ENCODE results near the gene C20orf173. TPM values are rescaled to one million over a fixed set of nuclear protein-coding genes. Genes with fewer than 3 reads are reported as not detected.

Gene C20orf173
- polyA plus RNA-seq, 2 donors = not detected

GRCh38 chr20:35503841-35504561 lies 25.5 kb downstream of the C20orf173 start:
- H3K9me3 ChIP-seq (ENCODE audit: control insufficient read depth in 2 of 2, insufficient read depth in 1 of 2, low read depth in 1 of 2, low read length in 1 of 2) = no peaks in the 10 kb centered on the region
- H3K4me3 ChIP-seq (ENCODE audit: low read depth in 1 of 2, low read length in 2 of 2) = no peak overlapping the region
- peaks cover 28 to 51% of the 10 kb centered on the region in 2 donors for H3K36me3 ChIP-seq (ENCODE audit: control insufficient read depth in 2 of 2, insufficient read depth in 2 of 2, low read length in 1 of 2)
- H3K27me3 ChIP-seq (ENCODE audit: control insufficient read depth in 1 of 2, insufficient read depth in 2 of 2, low read length in 2 of 2) = no peaks in the 10 kb centered on the region
- no peak overlapping the region for H3K27ac ChIP-seq (ENCODE audit: low read depth in 2 of 2, low read length in 1 of 2)
- no peaks in the 10 kb centered on the region for H3K4me1 ChIP-seq (ENCODE audit: control insufficient read depth in 2 of 2, insufficient read depth in 2 of 2, low read length in 1 of 2)
- WGBS, 2 donors = 79 to 80% methylated on average over 13 to 16 of the region's 16 CpGs

- 92 to 96% methylated on average over 10 of the region's 10 CpGs for WGBS, 2 donors
- Histone ChIP-seq H3K27me3 (ENCODE audit: control insufficient read depth in 1 of 2, insufficient read depth in 2 of 2, low read length in 2 of 2) (no peaks in the 10 kb centered on the region), H3K4me3 (ENCODE audit: low read depth in 1 of 2, low read length in 2 of 2) (no peak overlapping the region), H3K4me1 (ENCODE audit: control insufficient read depth in 2 of 2, insufficient read depth in 2 of 2, low read length in 1 of 2) (no peaks in the 10 kb centered on the region), H3K36me3 (ENCODE audit: control insufficient read depth in 2 of 2, insufficient read depth in 2 of 2, low read length in 1 of 2) (peaks cover 23 to 50% of the 10 kb centered on the region in 2 donors), H3K9me3 (ENCODE audit: control insufficient read depth in 2 of 2, insufficient read depth in 1 of 2, low read depth in 1 of 2, low read length in 1 of 2) (no peaks in the 10 kb centered on the region), H3K27ac (ENCODE audit: low read depth in 2 of 2, low read length in 1 of 2) (no peak overlapping the region)
These were observed 26.2 kb downstream of the C20orf173 start for GRCh38 chr20:35503281-35503680.

GRCh38 chr20:35502352-35502751 lies 27.1 kb downstream of the C20orf173 start:
- H3K9me3 ChIP-seq (ENCODE audit: control insufficient read depth in 2 of 2, insufficient read depth in 1 of 2, low read depth in 1 of 2, low read length in 1 of 2) = no peaks in the 10 kb centered on the region
- H3K4me3 ChIP-seq (ENCODE audit: low read depth in 1 of 2, low read length in 2 of 2) = no peak overlapping the region
- no peaks in the 10 kb centered on the region for H3K4me1 ChIP-seq (ENCODE audit: control insufficient read depth in 2 of 2, insufficient read depth in 2 of 2, low read length in 1 of 2)
- peaks cover 24 to 49% of the 10 kb centered on the region in 2 donors for H3K36me3 ChIP-seq (ENCODE audit: control insufficient read depth in 2 of 2, insufficient read depth in 2 of 2, low read length in 1 of 2)
- 89 to 93% methylated on average over 8 of the region's 8 CpGs for WGBS, 2 donors
- no peak overlapping the region for H3K27ac ChIP-seq (ENCODE audit: low read depth in 2 of 2, low read length in 1 of 2)
- H3K27me3 ChIP-seq (ENCODE audit: control insufficient read depth in 1 of 2, insufficient read depth in 2 of 2, low read length in 2 of 2) = no peaks in the 10 kb centered on the region

GRCh38 chr20:35499271-35499670 lies 30.2 kb downstream of the C20orf173 start:
- Histone ChIP-seq H3K4me3 (ENCODE audit: low read depth in 1 of 2, low read length in 2 of 2) (no peak overlapping the region), H3K36me3 (ENCODE audit: control insufficient read depth in 2 of 2, insufficient read depth in 2 of 2, low read length in 1 of 2) (peaks cover 20 to 55% of the 10 kb centered on the region in 2 donors), H3K4me1 (ENCODE audit: control insufficient read depth in 2 of 2, insufficient read depth in 2 of 2, low read length in 1 of 2) (no peaks in the 10 kb centered on the region), H3K9me3 (ENCODE audit: control insufficient read depth in 2 of 2, insufficient read depth in 1 of 2, low read depth in 1 of 2, low read length in 1 of 2) (no peaks in the 10 kb centered on the region), H3K27me3 (ENCODE audit: control insufficient read depth in 1 of 2, insufficient read depth in 2 of 2, low read length in 2 of 2) (no peaks in the 10 kb centered on the region), H3K27ac (ENCODE audit: low read depth in 2 of 2, low read length in 1 of 2) (no peak overlapping the region)
- WGBS, 2 donors = 92% methylated on average over 1 of the region's 1 CpG

- Histone ChIP-seq H3K36me3 (ENCODE audit: control insufficient read depth in 2 of 2, insufficient read depth in 2 of 2, low read length in 1 of 2) (peaks cover 19 to 49% of the 10 kb centered on the region in 2 donors), H3K4me1 (ENCODE audit: control insufficient read depth in 2 of 2, insufficient read depth in 2 of 2, low read length in 1 of 2) (no peaks in the 10 kb centered on the region), H3K27ac (ENCODE audit: low read depth in 2 of 2, low read length in 1 of 2) (no peak overlapping the region), H3K9me3 (ENCODE audit: control insufficient read depth in 2 of 2, insufficient read depth in 1 of 2, low read depth in 1 of 2, low read length in 1 of 2) (no peaks in the 10 kb centered on the region), H3K27me3 (ENCODE audit: control insufficient read depth in 1 of 2, insufficient read depth in 2 of 2, low read length in 2 of 2) (no peaks in the 10 kb centered on the region), H3K4me3 (ENCODE audit: low read depth in 1 of 2, low read length in 2 of 2) (no peak overlapping the region)
- 81 to 86% methylated on average over 9 of the region's 9 CpGs for WGBS, 2 donors
These were observed 31.7 kb downstream of the C20orf173 start for GRCh38 chr20:35497780-35498189.

- no peaks in the 10 kb centered on the region for H3K9me3 ChIP-seq (ENCODE audit: control insufficient read depth in 2 of 2, insufficient read depth in 1 of 2, low read depth in 1 of 2, low read length in 1 of 2)
- no peaks in the 10 kb centered on the region for H3K27me3 ChIP-seq (ENCODE audit: control insufficient read depth in 1 of 2, insufficient read depth in 2 of 2, low read length in 2 of 2)
- H3K36me3 ChIP-seq (ENCODE audit: control insufficient read depth in 2 of 2, insufficient read depth in 2 of 2, low read length in 1 of 2) = peaks cover 18 to 47% of the 10 kb centered on the region in 2 donors
- H3K4me1 ChIP-seq (ENCODE audit: control insufficient read depth in 2 of 2, insufficient read depth in 2 of 2, low read length in 1 of 2) = no peaks in the 10 kb centered on the region
- no peak overlapping the region for H3K4me3 ChIP-seq (ENCODE audit: low read depth in 1 of 2, low read length in 2 of 2)
- 87 to 93% methylated on average over 5 of the region's 5 CpGs for WGBS, 2 donors
- H3K27ac ChIP-seq (ENCODE audit: low read depth in 2 of 2, low read length in 1 of 2) = no peak overlapping the region
These were observed 32.1 kb downstream of the C20orf173 start for GRCh38 chr20:35497320-35497719.

GRCh38 chr20:35496481-35496880 lies 33.0 kb downstream of the C20orf173 start:
- Histone ChIP-seq H3K4me3 (ENCODE audit: low read depth in 1 of 2, low read length in 2 of 2) (no peak overlapping the region), H3K27ac (ENCODE audit: low read depth in 2 of 2, low read length in 1 of 2) (no peak overlapping the region), H3K9me3 (ENCODE audit: control insufficient read depth in 2 of 2, insufficient read depth in 1 of 2, low read depth in 1 of 2, low read length in 1 of 2) (no peaks in the 10 kb centered on the region), H3K27me3 (ENCODE audit: control insufficient read depth in 1 of 2, insufficient read depth in 2 of 2, low read length in 2 of 2) (no peaks in the 10 kb centered on the region), H3K4me1 (ENCODE audit: control insufficient read depth in 2 of 2, insufficient read depth in 2 of 2, low read length in 1 of 2) (no peaks in the 10 kb centered on the region), H3K36me3 (ENCODE audit: control insufficient read depth in 2 of 2, insufficient read depth in 2 of 2, low read length in 1 of 2) (peaks cover 14 to 41% of the 10 kb centered on the region in 2 donors)
- WGBS, 2 donors = 97% methylated on average over 3 of the region's 3 CpGs

GRCh38 chr20:35492352-35492751 lies 37.1 kb downstream of the C20orf173 start:
- no peak overlapping the region for H3K4me3 ChIP-seq (ENCODE audit: low read depth in 1 of 2, low read length in 2 of 2)
- no peaks in the 10 kb centered on the region for H3K4me1 ChIP-seq (ENCODE audit: control insufficient read depth in 2 of 2, insufficient read depth in 2 of 2, low read length in 1 of 2)
- no peaks in the 10 kb centered on the region for H3K9me3 ChIP-seq (ENCODE audit: control insufficient read depth in 2 of 2, insufficient read depth in 1 of 2, low read depth in 1 of 2, low read length in 1 of 2)
- WGBS, 2 donors = 95 to 98% methylated on average over 6 of the region's 6 CpGs
- H3K36me3 ChIP-seq (ENCODE audit: control insufficient read depth in 2 of 2, insufficient read depth in 2 of 2, low read length in 1 of 2) = peaks cover 17 to 34% of the 10 kb centered on the region in 2 donors
- no peaks in the 10 kb centered on the region for H3K27me3 ChIP-seq (ENCODE audit: control insufficient read depth in 1 of 2, insufficient read depth in 2 of 2, low read length in 2 of 2)
- no peak overlapping the region for H3K27ac ChIP-seq (ENCODE audit: low read depth in 2 of 2, low read length in 1 of 2)

GRCh38 chr20:35491823-35492222 lies 37.6 kb downstream of the C20orf173 start:
- no peaks in the 10 kb centered on the region for H3K9me3 ChIP-seq (ENCODE audit: control insufficient read depth in 2 of 2, insufficient read depth in 1 of 2, low read depth in 1 of 2, low read length in 1 of 2)
- no peaks in the 10 kb centered on the region for H3K27me3 ChIP-seq (ENCODE audit: control insufficient read depth in 1 of 2, insufficient read depth in 2 of 2, low read length in 2 of 2)
- no peak overlapping the region for H3K4me3 ChIP-seq (ENCODE audit: low read depth in 1 of 2, low read length in 2 of 2)
- WGBS, 2 donors = 93% methylated on average over 5 of the region's 5 CpGs
- no peak overlapping the region for H3K27ac ChIP-seq (ENCODE audit: low read depth in 2 of 2, low read length in 1 of 2)
- no peaks in the 10 kb centered on the region for H3K4me1 ChIP-seq (ENCODE audit: control insufficient read depth in 2 of 2, insufficient read depth in 2 of 2, low read length in 1 of 2)
- H3K36me3 ChIP-seq (ENCODE audit: control insufficient read depth in 2 of 2, insufficient read depth in 2 of 2, low read length in 1 of 2) = peaks cover 15 to 36% of the 10 kb centered on the region in 2 donors

- H3K9me3 ChIP-seq (ENCODE audit: control insufficient read depth in 2 of 2, insufficient read depth in 1 of 2, low read depth in 1 of 2, low read length in 1 of 2) = no peaks in the 10 kb centered on the region
- no peaks in the 10 kb centered on the region for H3K27me3 ChIP-seq (ENCODE audit: control insufficient read depth in 1 of 2, insufficient read depth in 2 of 2, low read length in 2 of 2)
- WGBS, 2 donors = 77 to 78% methylated on average over 6 of the region's 6 CpGs
- H3K27ac ChIP-seq (ENCODE audit: low read depth in 2 of 2, low read length in 1 of 2) = peak overlapping the region; percentile 3 to 11
- no peaks in the 10 kb centered on the region for H3K4me1 ChIP-seq (ENCODE audit: control insufficient read depth in 2 of 2, insufficient read depth in 2 of 2, low read length in 1 of 2)
- H3K36me3 ChIP-seq (ENCODE audit: control insufficient read depth in 2 of 2, insufficient read depth in 2 of 2, low read length in 1 of 2) = peaks cover 15 to 30% of the 10 kb centered on the region in 2 donors
- H3K4me3 ChIP-seq (ENCODE audit: low read depth in 1 of 2, low read length in 2 of 2) = peak overlapping the region; percentile 24 to 27
These were observed 38.7 kb downstream of the C20orf173 start for GRCh38 chr20:35490736-35491181.

All from esophagus (tissue), 2 donors.